ENCODE data around the gene GPANK1.

GPANK1 gene

DNA sequence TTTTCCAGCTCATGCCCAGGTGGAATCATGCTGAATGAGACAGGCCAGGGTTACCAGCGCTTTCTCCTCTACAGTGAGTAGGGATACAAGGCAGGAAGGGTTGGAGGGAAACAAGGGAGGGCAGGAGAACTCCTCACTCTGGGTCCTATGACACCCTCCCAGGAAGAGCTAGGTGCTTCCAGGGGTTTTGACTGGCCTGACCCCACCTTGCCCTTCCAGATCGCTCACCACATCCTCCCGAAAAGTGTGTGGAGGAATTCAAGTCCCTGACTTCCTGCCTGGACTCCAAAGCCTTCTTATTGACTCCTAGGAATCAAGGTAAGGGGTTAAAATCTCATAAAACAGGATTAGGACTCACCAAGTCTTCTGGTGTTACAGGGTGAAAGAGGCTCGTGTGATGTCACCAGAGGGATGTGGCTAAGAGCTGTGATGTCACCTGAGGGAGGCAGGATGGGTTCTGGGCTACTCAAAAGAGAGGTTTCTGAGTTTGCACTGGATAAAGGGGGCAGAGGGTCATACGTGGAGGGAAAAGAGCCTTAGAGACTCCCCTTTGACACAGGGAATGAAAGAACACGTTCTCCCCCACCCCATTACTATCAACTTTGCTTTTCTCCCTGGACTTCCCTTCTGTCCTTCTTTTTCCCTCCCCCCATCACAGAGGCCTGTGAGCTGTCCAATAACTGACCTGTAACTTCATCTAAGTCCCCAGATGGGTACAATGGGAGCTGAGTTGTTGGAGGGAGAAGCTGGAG is 7.2 kb downstream of the GPANK1 start:
- Histone ChIP-seq H3K9me3 (ENCODE audit: insufficient read depth, low read length) (no peaks in the 10 kb centered on the region), H3K4me3 (ENCODE audit: insufficient read length, low read depth) (no peak overlapping the region), H3K9ac (ENCODE audit: insufficient read length, low read depth) (no peak overlapping the region), H3K36me3 (ENCODE audit: insufficient read depth, insufficient read length, low read length) (peaks cover 38% of the 10 kb centered on the region), H3K4me1 (ENCODE audit: insufficient read depth, insufficient read length) (peaks cover 8% of the 10 kb centered on the region), H3K27me3 (ENCODE audit: insufficient read depth, insufficient read length) (no peaks in the 10 kb centered on the region)
- no peak for TF ChIP-seq ZNF274 (IDR thresholded peaks at IDR 0.05; ENCODE audit: low read depth, low read length)
- TF ChIP-seq SUZ12 (IDR thresholded peaks at IDR 0.05; ENCODE audit: extremely low read depth, insufficient read depth, insufficient read length): no peak
- no peak for TF ChIP-seq YY1 (IDR thresholded peaks at IDR 0.05; ENCODE audit: insufficient read depth, insufficient read length)
- no peak for DNase-seq (ENCODE audit: low read depth, low spot score)

DNA sequence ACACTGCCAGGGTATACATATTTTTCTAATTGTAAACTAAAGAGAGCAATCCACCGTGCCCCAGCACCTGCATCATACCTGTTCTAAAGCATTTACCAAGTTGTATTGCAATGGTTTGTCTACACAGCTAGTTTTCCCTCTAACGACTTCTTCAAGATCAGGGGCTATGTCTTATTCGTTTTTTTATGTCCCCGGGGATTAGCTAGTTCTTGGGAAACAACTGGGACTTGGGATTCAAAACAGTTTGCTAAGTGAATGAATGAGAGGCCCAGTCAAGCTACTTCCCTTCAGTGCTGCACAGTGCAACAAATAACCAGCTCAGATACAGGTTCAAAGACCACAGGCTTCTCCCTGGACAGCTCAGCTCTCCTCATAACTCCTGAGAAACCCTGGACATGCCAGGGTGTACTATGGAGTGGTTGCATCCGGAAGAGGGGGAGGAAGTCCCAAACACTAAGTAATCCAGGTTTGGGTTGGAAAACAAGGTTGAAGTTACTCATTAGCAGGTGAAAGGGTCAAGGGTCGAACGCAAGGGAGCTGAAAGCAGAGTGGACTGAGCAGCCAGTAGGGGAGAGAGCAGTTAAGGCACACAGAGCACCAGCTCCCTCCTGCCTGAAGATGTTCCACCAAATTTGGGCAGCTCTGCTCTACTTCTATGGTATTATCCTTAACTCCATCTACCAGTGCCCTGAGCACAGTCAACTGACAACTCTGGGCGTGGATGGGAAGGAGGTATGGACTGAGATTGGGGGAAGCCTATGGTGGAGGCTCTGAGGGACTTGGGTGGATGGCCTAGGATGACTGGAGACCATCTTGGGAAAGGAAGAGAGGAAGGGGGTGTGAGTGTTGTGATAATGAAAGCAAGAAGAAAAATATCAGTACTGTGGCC is 9.2 kb downstream of the GPANK1 start, which contains the start of gene APOM:
Gene APOM (plus strand): TSS at position 546 of the 889 bp plus-strand sequence. CDS start 73 bp downstream, at position 619.
- no peaks in the 10 kb centered on the region for H3K27me3 ChIP-seq (ENCODE audit: insufficient read depth, insufficient read length)
- no peak for DNase-seq (ENCODE audit: low read depth, low spot score)

DNA sequence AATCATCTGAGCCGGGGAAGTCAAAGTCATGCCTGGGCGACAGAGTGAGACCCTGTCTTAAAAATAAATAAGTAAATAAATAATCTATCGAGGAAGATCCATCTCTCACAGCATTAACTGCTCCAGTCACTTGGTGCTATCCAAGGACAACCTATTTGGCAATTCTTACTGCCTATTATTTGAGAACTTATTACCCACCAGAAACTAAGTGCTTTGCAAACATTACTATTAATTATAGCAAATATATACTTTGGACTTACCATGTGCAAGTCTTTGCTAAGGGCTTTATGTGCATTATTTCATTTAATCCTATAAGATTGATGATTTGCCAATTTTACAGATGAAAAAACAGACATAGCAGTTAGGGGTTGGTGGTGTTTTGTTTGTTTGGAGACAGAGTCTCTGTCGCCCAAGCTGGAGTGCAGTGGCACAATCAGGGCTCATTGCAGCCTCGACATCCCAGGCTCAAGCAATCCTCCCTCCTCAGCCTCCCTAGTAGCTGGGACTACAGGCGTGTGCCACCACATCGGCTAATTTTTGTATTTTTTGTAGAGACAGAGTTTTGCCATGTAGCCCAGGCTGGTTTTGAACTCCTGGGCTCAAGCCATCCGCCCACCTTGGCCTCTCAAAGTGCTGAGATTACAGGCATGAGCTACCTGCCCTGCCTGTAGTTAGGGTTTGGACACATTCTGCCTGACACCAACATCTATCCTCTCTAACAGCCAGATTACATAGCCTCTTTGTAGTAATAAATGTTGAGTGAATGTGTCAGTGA is 10.0 kb downstream of the GPANK1 start:
- H3K9me3 ChIP-seq (ENCODE audit: insufficient read depth, low read length): no peaks in the 10 kb centered on the region
- peaks cover 8% of the 10 kb centered on the region for H3K4me1 ChIP-seq (ENCODE audit: insufficient read depth, insufficient read length)
- TF ChIP-seq ZNF274 (IDR thresholded peaks at IDR 0.05; ENCODE audit: low read depth, low read length): no peak
- no peak for TF ChIP-seq YY1 (IDR thresholded peaks at IDR 0.05; ENCODE audit: insufficient read depth, insufficient read length)
- TF ChIP-seq SUZ12 (IDR thresholded peaks at IDR 0.05; ENCODE audit: extremely low read depth, insufficient read depth, insufficient read length): no peak

More for the DNA sequence above, 9.2 kb downstream of the GPANK1 start, which contains the start of gene APOM:
- Histone ChIP-seq H3K9me3 (ENCODE audit: insufficient read depth, low read length) (no peaks in the 10 kb centered on the region), H3K9ac (ENCODE audit: insufficient read length, low read depth) (no peak within 1 kb of the TSS), H3K36me3 (ENCODE audit: insufficient read depth, insufficient read length, low read length) (peaks cover 32% of the 10 kb centered on the region), H3K4me1 (ENCODE audit: insufficient read depth, insufficient read length) (peaks cover 8% of the 10 kb centered on the region), H3K4me3 (ENCODE audit: insufficient read length, low read depth) (no peak within 1 kb of the TSS)
- TF ChIP-seq ZNF274 (IDR thresholded peaks at IDR 0.05; ENCODE audit: low read depth, low read length) (no peak), SUZ12 (IDR thresholded peaks at IDR 0.05; ENCODE audit: extremely low read depth, insufficient read depth, insufficient read length) (no peak), YY1 (IDR thresholded peaks at IDR 0.05; ENCODE audit: insufficient read depth, insufficient read length) (no peak)

DNA sequence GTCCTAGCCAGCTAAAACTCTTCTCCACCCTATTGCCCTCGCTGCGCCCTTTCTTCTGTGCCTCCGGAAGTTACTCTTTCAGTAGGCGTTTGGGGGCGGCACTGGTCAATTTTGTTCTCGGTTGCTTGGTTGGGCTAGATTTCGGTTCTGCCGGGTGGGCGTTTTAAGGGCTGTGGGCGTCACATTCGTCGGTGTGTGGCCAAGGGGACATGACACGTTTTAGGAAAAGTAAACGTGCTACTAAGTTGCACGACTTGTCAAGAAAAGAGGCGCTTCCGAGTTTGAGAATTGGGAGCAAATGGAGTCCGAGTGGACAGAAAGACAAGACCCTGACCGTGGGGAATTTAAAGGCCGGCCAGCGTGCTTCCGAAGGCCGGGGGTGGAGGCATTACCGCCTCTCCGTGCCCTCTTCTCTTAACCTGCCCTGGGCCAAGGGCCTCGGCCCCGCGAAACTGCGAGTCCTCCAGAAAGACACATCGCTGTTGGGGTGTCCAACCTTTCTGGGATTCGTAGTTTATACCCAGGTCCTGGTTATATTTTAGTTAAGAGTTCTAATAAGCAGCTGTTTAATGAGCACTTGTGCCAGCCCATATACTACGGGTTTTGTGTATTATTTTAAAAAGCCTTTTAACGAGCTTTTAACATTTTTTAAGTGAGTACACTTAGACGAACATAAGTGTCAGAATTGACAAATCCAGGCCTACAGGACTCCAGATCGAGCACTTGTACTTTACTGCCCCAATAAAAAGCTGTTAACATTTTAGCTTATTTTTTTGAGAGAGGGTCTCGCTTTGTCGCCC is 11.7 kb downstream of the GPANK1 start:
- peaks cover 39% of the 10 kb centered on the region for H3K36me3 ChIP-seq (ENCODE audit: insufficient read depth, insufficient read length, low read length)

More for the DNA sequence above, 10.0 kb downstream of the GPANK1 start:
- Histone ChIP-seq H3K9ac (ENCODE audit: insufficient read length, low read depth) (no peak overlapping the region), H3K27me3 (ENCODE audit: insufficient read depth, insufficient read length) (no peaks in the 10 kb centered on the region), H3K4me3 (ENCODE audit: insufficient read length, low read depth) (no peak overlapping the region), H3K36me3 (ENCODE audit: insufficient read depth, insufficient read length, low read length) (peaks cover 34% of the 10 kb centered on the region)
- no peak for DNase-seq (ENCODE audit: low read depth, low spot score)

DNA sequence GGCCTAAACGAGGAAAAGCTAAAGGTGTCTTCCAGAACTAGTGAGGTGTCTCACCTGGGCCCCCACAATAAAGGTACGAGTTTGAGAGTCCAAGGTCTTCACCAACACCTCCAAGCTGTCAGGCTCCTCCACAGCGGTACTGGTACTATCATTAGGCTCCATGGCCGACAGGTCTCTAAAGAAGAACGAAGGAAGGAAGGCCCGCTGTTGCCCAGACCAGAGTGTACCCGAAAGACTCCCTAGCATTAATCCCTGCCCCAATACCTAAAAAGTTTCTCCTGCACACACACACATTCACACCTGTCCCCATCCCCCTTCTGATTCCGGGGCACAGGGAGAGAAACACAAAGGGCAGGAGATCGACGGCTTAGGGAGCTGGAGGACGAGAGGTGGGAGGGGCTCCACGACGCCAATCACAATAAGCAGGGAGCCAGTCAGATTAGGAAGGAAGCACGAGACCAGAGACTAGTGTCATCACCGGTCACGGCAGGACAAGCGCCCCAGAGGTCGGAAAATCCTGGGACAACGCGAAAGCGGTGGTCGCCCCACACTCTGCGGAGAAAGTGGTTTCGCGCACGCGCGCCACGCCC is 13.1 kb downstream of the GPANK1 start:
- peaks cover 41% of the 10 kb centered on the region for H3K36me3 ChIP-seq (ENCODE audit: insufficient read depth, insufficient read length, low read length)
- H3K9ac ChIP-seq (ENCODE audit: insufficient read length, low read depth): peak overlapping the region; percentile 85
- no peaks in the 10 kb centered on the region for H3K27me3 ChIP-seq (ENCODE audit: insufficient read depth, insufficient read length)
- H3K9me3 ChIP-seq (ENCODE audit: insufficient read depth, low read length): no peaks in the 10 kb centered on the region
- H3K4me1 ChIP-seq (ENCODE audit: insufficient read depth, insufficient read length): no peaks in the 10 kb centered on the region
- peak overlapping the region; percentile 89 for H3K4me3 ChIP-seq (ENCODE audit: insufficient read length, low read depth)
- DNase-seq (ENCODE audit: low read depth, low spot score): peak; percentile 55
- TF ChIP-seq YY1 (IDR thresholded peaks at IDR 0.05; ENCODE audit: insufficient read depth, insufficient read length): no peak
- TF ChIP-seq SUZ12 (IDR thresholded peaks at IDR 0.05; ENCODE audit: extremely low read depth, insufficient read depth, insufficient read length): no peak
- no peak for TF ChIP-seq ZNF274 (IDR thresholded peaks at IDR 0.05; ENCODE audit: low read depth, low read length)

More for the DNA sequence above, 11.7 kb downstream of the GPANK1 start:
- peak; percentile 74 for DNase-seq (ENCODE audit: low read depth, low spot score)
- Histone ChIP-seq H3K4me3 (ENCODE audit: insufficient read length, low read depth) (peak overlapping the region; percentile 89), H3K27me3 (ENCODE audit: insufficient read depth, insufficient read length) (no peaks in the 10 kb centered on the region), H3K9ac (ENCODE audit: insufficient read length, low read depth) (peak overlapping the region; percentile 85), H3K9me3 (ENCODE audit: insufficient read depth, low read length) (no peaks in the 10 kb centered on the region), H3K4me1 (ENCODE audit: insufficient read depth, insufficient read length) (no peaks in the 10 kb centered on the region)
- no peak for TF ChIP-seq ZNF274 (IDR thresholded peaks at IDR 0.05; ENCODE audit: low read depth, low read length)
- no peak for TF ChIP-seq YY1 (IDR thresholded peaks at IDR 0.05; ENCODE audit: insufficient read depth, insufficient read length)
- no peak for TF ChIP-seq SUZ12 (IDR thresholded peaks at IDR 0.05; ENCODE audit: extremely low read depth, insufficient read depth, insufficient read length)

DNA sequence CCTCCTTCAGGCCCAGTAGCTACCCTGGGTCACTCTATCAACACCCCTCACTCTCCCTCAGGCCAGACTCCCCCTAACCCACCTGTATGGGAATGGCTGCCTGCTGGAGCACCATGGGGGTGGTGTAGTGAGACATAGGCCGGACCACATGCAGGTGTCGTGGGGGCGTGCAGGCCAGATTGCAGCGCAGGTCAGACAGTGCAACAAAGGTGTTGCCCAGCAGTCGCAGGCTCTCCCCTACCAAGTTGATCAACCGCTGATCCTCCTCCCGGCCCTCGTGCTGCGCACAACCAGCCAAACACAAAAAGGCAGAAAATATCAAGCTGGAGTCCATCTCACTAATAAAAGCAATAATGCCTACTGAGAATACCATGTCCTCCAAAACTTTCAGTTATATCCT is 19.5 kb downstream of the GPANK1 start:
- no peak for DNase-seq (ENCODE audit: low read depth, low spot score)
- Histone ChIP-seq H3K4me1 (ENCODE audit: insufficient read depth, insufficient read length) (no peaks in the 10 kb centered on the region), H3K27me3 (ENCODE audit: insufficient read depth, insufficient read length) (no peaks in the 10 kb centered on the region), H3K4me3 (ENCODE audit: insufficient read length, low read depth) (no peak overlapping the region), H3K36me3 (ENCODE audit: insufficient read depth, insufficient read length, low read length) (peaks cover 87% of the 10 kb centered on the region), H3K9me3 (ENCODE audit: insufficient read depth, low read length) (no peaks in the 10 kb centered on the region), H3K9ac (ENCODE audit: insufficient read length, low read depth) (no peak overlapping the region)
- TF ChIP-seq YY1 (IDR thresholded peaks at IDR 0.05; ENCODE audit: insufficient read depth, insufficient read length) (no peak), ZNF274 (IDR thresholded peaks at IDR 0.05; ENCODE audit: low read depth, low read length) (no peak), SUZ12 (IDR thresholded peaks at IDR 0.05; ENCODE audit: extremely low read depth, insufficient read depth, insufficient read length) (no peak)
